ENCODE measurements around the gene ZFTA.

DNA sequence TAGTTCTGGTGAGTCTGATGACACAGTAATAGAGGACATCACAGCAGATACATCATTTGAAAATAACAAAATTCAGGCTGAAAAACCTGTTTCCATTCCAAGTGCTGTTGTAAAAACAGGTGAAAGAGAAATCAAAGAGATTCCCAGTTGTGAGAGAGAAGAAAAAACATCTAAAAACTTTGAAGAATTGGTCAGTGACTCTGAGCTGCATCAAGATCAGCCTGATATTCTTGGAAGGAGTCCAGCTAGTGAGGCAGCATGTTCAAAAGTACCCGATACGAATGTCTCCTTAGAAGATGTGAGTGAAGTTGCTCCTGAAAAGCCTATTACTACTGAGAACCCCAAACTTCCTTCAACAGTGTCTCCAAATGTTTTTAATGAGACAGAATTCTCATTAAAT is 48.6 kb downstream of the ZFTA start:
- TF ChIP-seq, protein P1, sequence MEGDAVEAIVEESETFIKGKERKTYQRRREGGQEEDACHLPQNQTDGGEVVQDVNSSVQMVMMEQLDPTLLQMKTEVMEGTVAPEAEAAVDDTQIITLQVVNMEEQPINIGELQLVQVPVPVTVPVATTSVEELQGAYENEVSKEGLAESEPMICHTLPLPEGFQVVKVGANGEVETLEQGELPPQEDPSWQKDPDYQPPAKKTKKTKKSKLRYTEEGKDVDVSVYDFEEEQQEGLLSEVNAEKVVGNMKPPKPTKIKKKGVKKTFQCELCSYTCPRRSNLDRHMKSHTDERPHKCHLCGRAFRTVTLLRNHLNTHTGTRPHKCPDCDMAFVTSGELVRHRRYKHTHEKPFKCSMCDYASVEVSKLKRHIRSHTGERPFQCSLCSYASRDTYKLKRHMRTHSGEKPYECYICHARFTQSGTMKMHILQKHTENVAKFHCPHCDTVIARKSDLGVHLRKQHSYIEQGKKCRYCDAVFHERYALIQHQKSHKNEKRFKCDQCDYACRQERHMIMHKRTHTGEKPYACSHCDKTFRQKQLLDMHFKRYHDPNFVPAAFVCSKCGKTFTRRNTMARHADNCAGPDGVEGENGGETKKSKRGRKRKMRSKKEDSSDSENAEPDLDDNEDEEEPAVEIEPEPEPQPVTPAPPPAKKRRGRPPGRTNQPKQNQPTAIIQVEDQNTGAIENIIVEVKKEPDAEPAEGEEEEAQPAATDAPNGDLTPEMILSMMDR (IDR thresholded peaks at IDR 0.05): no peak
- TF ChIP-seq POLR2AphosphoS5 (IDR thresholded peaks at IDR 0.05) (no peak), POLR2A (IDR thresholded peaks at IDR 0.05) (no peak), EP300 (IDR thresholded peaks at IDR 0.05) (no peak)

All from suprapubic skin (tissue), 4 donors.